ENCODE measurements around the gene DNAH10.

GRCh38 chr12:123794027-123794426 is 31.9 kb downstream of the DNAH10 start:
- TF ChIP-seq EZH2phosphoT487 (IDR thresholded peaks at IDR 0.05; ENCODE audit: insufficient read depth, low read depth) (no peak), EZH2 (IDR thresholded peaks at IDR 0.05; ENCODE audit: insufficient read depth, poor library complexity, severe bottlenecking) (no peak)
